GM23338 (cell line): ENCODE results near the gene IDH2. TPM values are rescaled to one million over a fixed set of nuclear protein-coding genes. Genes with fewer than 3 reads are reported as not detected.

ENCODE experiments used
- CREB1 ChIP-seq: fragments of 250-450 bp; sonication (Bioruptor Pico); IDR thresholded peaks from 2 replicates; pipeline ENCODE4 v1.5.0; 2020; ENCODE audit warnings: low read depth, mild to moderate bottlenecking, moderate library complexity
- ETS1 ChIP-seq: IDR thresholded peaks from 2 replicates; pipeline ENCODE4 v1.6.1; 2016; ENCODE audit warnings: antibody characterized with exemption
- EZH2 ChIP-seq: fragments of 200-600 bp; sonication (generic); IDR thresholded peaks from one replicate; pipeline ENCODE4 v1.8.0; 2017; ENCODE audit warnings: antibody characterized with exemption, mild to moderate bottlenecking, low read depth; ENCODE audit not compliant: unreplicated experiment
- JUNB ChIP-seq: IDR thresholded peaks from one replicate; pipeline ENCODE4 v1.6.1; 2016; ENCODE audit warnings: antibody characterized with exemption; ENCODE audit not compliant: unreplicated experiment
- NANOG ChIP-seq: IDR thresholded peaks from 2 replicates; pipeline ENCODE4 v1.6.1; 2016; ENCODE audit warnings: antibody characterized with exemption, borderline replicate concordance
- STAT1 ChIP-seq: IDR thresholded peaks from one replicate; pipeline ENCODE4 v1.6.1; 2016; ENCODE audit warnings: antibody characterized with exemption; ENCODE audit not compliant: unreplicated experiment
- ZNF114 ChIP-seq: fragments of 250-450 bp; sonication (Bioruptor Pico); IDR thresholded peaks from 2 replicates; pipeline ENCODE4 v1.5.0; 2020; ENCODE audit warnings: mild to moderate bottlenecking, moderate library complexity
- ZNF331 ChIP-seq: fragments of 250-450 bp; sonication (Bioruptor Pico); IDR thresholded peaks from 2 replicates; pipeline ENCODE4 v1.5.0; 2020; ENCODE audit warnings: low read depth, mild to moderate bottlenecking, moderate library complexity
- polyA plus RNA-seq: library from polyadenylated mRNA; unstranded; fragments of >200 nt; fragmentation: Nextera tagmentation; extraction: Ambion mirVana; gene quantifications from 2 replicates; pipeline ENCODE4 v1.2.1, GENCODE V29; 2016
- total RNA-seq: library from RNA; depleted of rRNA; stranded (reverse); fragments of >200 nt; shearing (Covaris generic); gene quantifications from 2 replicates; pipeline ENCODE4 v1.2.3, GENCODE V29; 2014
- TF ChIP-seq, protein P1 (sequence below): fragments of 250-450 bp; sonication (Bioruptor Pico); IDR thresholded peaks from 2 replicates; pipeline ENCODE4 v1.5.0; 2020; ENCODE audit warnings: mild to moderate bottlenecking, moderate library complexity
- TF ChIP-seq, protein P2 (sequence below), 2 experiments: fragments of 200-600 bp in 1 of 2; sonication (generic) in 1 of 2; conservative IDR thresholded peaks; 2 replicates each; pipeline versions ENCODE4 v1.5.1 to v1.6.1; 2016 to 2017; ENCODE audit warnings: antibody characterized with exemption in 2 of 2, low read depth in 2 of 2, mild to moderate bottlenecking in 2 of 2, moderate library complexity in 1 of 2

IDH2 gene
- total and polyA plus RNA-seq, 2 experiments from 2014 or later: 54.9 to 64.0 TPM

GRCh38 chr15:90039996-90040395 lies 62.3 kb downstream of the IDH2 start (continued):
- TF ChIP-seq, protein P1, sequence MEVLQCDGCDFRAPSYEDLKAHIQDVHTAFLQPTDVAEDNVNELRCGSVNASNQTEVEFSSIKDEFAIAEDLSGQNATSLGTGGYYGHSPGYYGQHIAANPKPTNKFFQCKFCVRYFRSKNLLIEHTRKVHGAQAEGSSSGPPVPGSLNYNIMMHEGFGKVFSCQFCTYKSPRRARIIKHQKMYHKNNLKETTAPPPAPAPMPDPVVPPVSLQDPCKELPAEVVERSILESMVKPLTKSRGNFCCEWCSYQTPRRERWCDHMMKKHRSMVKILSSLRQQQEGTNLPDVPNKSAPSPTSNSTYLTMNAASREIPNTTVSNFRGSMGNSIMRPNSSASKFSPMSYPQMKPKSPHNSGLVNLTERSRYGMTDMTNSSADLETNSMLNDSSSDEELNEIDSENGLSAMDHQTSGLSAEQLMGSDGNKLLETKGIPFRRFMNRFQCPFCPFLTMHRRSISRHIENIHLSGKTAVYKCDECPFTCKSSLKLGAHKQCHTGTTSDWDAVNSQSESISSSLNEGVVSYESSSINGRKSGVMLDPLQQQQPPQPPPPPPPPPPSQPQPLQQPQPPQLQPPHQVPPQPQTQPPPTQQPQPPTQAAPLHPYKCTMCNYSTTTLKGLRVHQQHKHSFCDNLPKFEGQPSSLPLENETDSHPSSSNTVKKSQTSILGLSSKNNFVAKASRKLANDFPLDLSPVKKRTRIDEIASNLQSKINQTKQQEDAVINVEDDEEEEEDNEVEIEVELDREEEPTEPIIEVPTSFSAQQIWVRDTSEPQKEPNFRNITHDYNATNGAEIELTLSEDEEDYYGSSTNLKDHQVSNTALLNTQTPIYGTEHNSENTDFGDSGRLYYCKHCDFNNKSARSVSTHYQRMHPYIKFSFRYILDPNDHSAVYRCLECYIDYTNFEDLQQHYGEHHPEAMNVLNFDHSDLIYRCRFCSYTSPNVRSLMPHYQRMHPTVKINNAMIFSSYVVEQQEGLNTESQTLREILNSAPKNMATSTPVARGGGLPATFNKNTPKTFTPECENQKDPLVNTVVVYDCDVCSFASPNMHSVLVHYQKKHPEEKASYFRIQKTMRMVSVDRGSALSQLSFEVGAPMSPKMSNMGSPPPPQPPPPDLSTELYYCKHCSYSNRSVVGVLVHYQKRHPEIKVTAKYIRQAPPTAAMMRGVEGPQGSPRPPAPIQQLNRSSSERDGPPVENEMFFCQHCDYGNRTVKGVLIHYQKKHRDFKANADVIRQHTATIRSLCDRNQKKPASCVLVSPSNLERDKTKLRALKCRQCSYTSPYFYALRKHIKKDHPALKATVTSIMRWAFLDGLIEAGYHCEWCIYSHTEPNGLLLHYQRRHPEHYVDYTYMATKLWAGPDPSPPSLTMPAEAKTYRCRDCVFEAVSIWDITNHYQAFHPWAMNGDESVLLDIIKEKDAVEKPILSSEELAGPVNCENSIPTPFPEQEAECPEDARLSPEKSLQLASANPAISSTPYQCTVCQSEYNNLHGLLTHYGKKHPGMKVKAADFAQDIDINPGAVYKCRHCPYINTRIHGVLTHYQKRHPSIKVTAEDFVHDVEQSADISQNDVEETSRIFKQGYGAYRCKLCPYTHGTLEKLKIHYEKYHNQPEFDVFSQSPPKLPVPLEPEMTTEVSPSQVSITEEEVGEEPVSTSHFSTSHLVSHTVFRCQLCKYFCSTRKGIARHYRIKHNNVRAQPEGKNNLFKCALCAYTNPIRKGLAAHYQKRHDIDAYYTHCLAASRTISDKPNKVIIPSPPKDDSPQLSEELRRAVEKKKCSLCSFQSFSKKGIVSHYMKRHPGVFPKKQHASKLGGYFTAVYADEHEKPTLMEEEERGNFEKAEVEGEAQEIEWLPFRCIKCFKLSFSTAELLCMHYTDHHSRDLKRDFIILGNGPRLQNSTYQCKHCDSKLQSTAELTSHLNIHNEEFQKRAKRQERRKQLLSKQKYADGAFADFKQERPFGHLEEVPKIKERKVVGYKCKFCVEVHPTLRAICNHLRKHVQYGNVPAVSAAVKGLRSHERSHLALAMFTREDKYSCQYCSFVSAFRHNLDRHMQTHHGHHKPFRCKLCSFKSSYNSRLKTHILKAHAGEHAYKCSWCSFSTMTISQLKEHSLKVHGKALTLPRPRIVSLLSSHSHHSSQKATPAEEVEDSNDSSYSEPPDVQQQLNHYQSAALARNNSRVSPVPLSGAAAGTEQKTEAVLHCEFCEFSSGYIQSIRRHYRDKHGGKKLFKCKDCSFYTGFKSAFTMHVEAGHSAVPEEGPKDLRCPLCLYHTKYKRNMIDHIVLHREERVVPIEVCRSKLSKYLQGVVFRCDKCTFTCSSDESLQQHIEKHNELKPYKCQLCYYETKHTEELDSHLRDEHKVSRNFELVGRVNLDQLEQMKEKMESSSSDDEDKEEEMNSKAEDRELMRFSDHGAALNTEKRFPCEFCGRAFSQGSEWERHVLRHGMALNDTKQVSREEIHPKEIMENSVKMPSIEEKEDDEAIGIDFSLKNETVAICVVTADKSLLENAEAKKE: no peak
- TF ChIP-seq STAT1 (no peak), ZNF331 (no peak), ZNF114 (CRISPR knock-in tag) (no peak), JUNB (no peak), ETS1 (no peak), EZH2 (no peak), NANOG (no peak), CREB1 (CRISPR knock-in tag) (no peak)
- TF ChIP-seq, protein P2, sequence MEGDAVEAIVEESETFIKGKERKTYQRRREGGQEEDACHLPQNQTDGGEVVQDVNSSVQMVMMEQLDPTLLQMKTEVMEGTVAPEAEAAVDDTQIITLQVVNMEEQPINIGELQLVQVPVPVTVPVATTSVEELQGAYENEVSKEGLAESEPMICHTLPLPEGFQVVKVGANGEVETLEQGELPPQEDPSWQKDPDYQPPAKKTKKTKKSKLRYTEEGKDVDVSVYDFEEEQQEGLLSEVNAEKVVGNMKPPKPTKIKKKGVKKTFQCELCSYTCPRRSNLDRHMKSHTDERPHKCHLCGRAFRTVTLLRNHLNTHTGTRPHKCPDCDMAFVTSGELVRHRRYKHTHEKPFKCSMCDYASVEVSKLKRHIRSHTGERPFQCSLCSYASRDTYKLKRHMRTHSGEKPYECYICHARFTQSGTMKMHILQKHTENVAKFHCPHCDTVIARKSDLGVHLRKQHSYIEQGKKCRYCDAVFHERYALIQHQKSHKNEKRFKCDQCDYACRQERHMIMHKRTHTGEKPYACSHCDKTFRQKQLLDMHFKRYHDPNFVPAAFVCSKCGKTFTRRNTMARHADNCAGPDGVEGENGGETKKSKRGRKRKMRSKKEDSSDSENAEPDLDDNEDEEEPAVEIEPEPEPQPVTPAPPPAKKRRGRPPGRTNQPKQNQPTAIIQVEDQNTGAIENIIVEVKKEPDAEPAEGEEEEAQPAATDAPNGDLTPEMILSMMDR (conservative IDR thresholded peaks at IDR 0.05; ENCODE audit: low read depth in 2 of 2): no peak
